K562 (cell line): ENCODE data around the gene SPHK2. TPM values are rescaled to one million over a fixed set of nuclear protein-coding genes. Genes with fewer than 3 reads are reported as not detected.

Experiments
- BMI1 ChIP-seq: fragments of 150-350 bp; IDR thresholded peaks from 2 replicates; pipeline ENCODE4 v1.6.1; 2014; ENCODE audit warnings: low read length
- ELF1 ChIP-seq: fragments of 200-800 bp; sonication (Bioruptor generic); IDR thresholded peaks from 2 replicates; pipeline ENCODE4 v1.6.1; 2016; ENCODE audit warnings: missing genetic modification characterization, missing compliant biosample characterization
- FIP1L1 ChIP-seq: fragments of 200-400 bp; formaldehyde crosslinking; IDR thresholded peaks from 2 replicates; pipeline ENCODE4 v1.6.1; 2018; ENCODE audit warnings: mild to moderate bottlenecking, low read depth, low read length; ENCODE audit not compliant: poor library complexity, severe bottlenecking
- HMGN3 ChIP-seq: IDR thresholded peaks from 2 replicates; pipeline ENCODE4 v1.6.1; 2011; ENCODE audit warnings: borderline replicate concordance, low read depth, mild to moderate bottlenecking, mixed read lengths, low read length; ENCODE audit not compliant: insufficient read length; ENCODE audit errors: extremely low read depth
- JUN ChIP-seq, 2 experiments: sonication (generic) in 1 of 2; formaldehyde crosslinking in 1 of 2; IDR thresholded peaks; 2 replicates each; pipeline versions ENCODE4 v1.6.1 to v1.8.0; 2012 to 2022; ENCODE audit warnings: borderline replicate concordance in 2 of 2, mild to moderate bottlenecking in 2 of 2, improper control_type of control experiment in 1 of 2, low read depth in 1 of 2, low read length in 1 of 2, missing genetic modification reagents in 1 of 2
- KLF10 ChIP-seq: fragments of 250-450 bp; sonication (Bioruptor Pico); IDR thresholded peaks from 2 replicates; pipeline ENCODE4 v1.6.1; 2021; ENCODE audit warnings: matching md5 sums
- MLX ChIP-seq, 2 experiments: fragments of 450-650 bp in 1 of 2; sonication (generic) in 1 of 2; formaldehyde crosslinking; conservative IDR thresholded peaks; 2 replicates each; pipeline versions ENCODE4 v1.4.0 to v1.8.1; 2020 to 2022; ENCODE audit warnings: mild to moderate bottlenecking in 1 of 2, missing genetic modification reagents in 1 of 2
- NFE2L1 ChIP-seq: fragments of 450-650 bp; IDR thresholded peaks from 2 replicates; pipeline ENCODE4 v1.6.1; 2016; ENCODE audit warnings: missing genetic modification characterization, low read depth, mild to moderate bottlenecking, missing compliant biosample characterization, moderate library complexity, borderline replicate concordance
- NONO ChIP-seq, 2 experiments: fragments of 200-400 bp in 1 of 2; fragments of 450-650 bp in 1 of 2; formaldehyde crosslinking in 1 of 2; IDR thresholded peaks; 2 replicates each; pipeline ENCODE4 v1.6.1; 2017; ENCODE audit warnings: low read depth in 2 of 2, mild to moderate bottlenecking in 2 of 2, moderate library complexity in 2 of 2, low read length in 1 of 2
- PHF20 ChIP-seq: fragments of 450-650 bp; IDR thresholded peaks from 2 replicates; pipeline ENCODE4 v1.6.1; 2018; ENCODE audit not compliant: partially characterized antibody
- RBM39 ChIP-seq: fragments of 200-400 bp; formaldehyde crosslinking; optimal IDR thresholded peaks from 2 replicates; pipeline ENCODE3; 2018; ENCODE audit warnings: low read depth, low read length
- SIN3A ChIP-seq, 2 experiments: fragments of 150-350 bp in 1 of 2; IDR thresholded peaks; 2 replicates each; pipeline ENCODE4 v1.6.1; 2011 to 2016; ENCODE audit warnings: borderline replicate concordance in 2 of 2, low read depth in 2 of 2, low read length in 2 of 2, mild to moderate bottlenecking in 2 of 2, moderate library complexity in 2 of 2; ENCODE audit not compliant: control insufficient read depth in 1 of 2
- SNAPC5 ChIP-seq: fragments of 250-450 bp; sonication (Bioruptor Pico); IDR thresholded peaks from 2 replicates; pipeline ENCODE4 v1.8.0; 2021; ENCODE audit warnings: moderate library complexity, mild to moderate bottlenecking, inconsistent platforms
- TAF15 ChIP-seq: fragments of 200-400 bp; formaldehyde crosslinking; IDR thresholded peaks from 2 replicates; pipeline ENCODE4 v1.6.1; 2017; ENCODE audit warnings: mild to moderate bottlenecking, low read depth, low read length, moderate library complexity
- TRIM24 ChIP-seq, 2 experiments: fragments of 450-650 bp; IDR thresholded peaks; 2 replicates each; pipeline ENCODE4 v1.6.1; 2016
- ZNF124 ChIP-seq: sonication (generic); formaldehyde crosslinking; IDR thresholded peaks from 2 replicates; pipeline ENCODE4 v1.8.1; 2022; ENCODE audit warnings: missing genetic modification reagents
- ZNF165 ChIP-seq: fragments of 250-450 bp; sonication (Bioruptor Pico); IDR thresholded peaks from 2 replicates; pipeline ENCODE4 v1.4.0; 2020; ENCODE audit warnings: borderline replicate concordance
- ZNF232 ChIP-seq: sonication (generic); formaldehyde crosslinking; IDR thresholded peaks from 2 replicates; pipeline ENCODE4 v1.8.0; 2022; ENCODE audit warnings: mild to moderate bottlenecking, missing genetic modification reagents
- polyA plus RNA-seq, 8 experiments: library from polyadenylated mRNA; depleted of rRNA in 4 of 8; stranded (reverse) in 5 of 8; unstranded in 3 of 8; fragments of >200 nt; fragmentation: Nextera tagmentation in 2 of 8; fragmentation: Illumina TruSeq in 1 of 8; extraction: Ambion mirVana in 2 of 8; extraction: Trizol in 1 of 8; gene quantifications; 2 replicates each; pipeline versions ENCODE4 v1.2.1 to v1.2.3, GENCODE V29; 2011 to 2014; ENCODE audit warnings: inconsistent platforms in 1 of 8, missing spikeins in 1 of 8
- total RNA-seq, 7 experiments: library from RNA; depleted of rRNA in 6 of 7; stranded (reverse); fragments of >200 nt in 6 of 7; fragmentation: Illumina TruSeq in 2 of 7; extraction: Trizol in 2 of 7; gene quantifications; 2 replicates each; pipeline versions ENCODE4 v1.2.1 to v1.2.3, GENCODE V29; 2011 to 2021; ENCODE audit warnings: low replicate concordance in 1 of 7
- TF ChIP-seq, protein P1 (sequence below): IDR thresholded peaks from 2 replicates; pipeline ENCODE4 v1.6.1; 2016; ENCODE audit warnings: missing genetic modification characterization, missing compliant biosample characterization
- TF ChIP-seq, protein P2 (sequence below): fragments of 450-650 bp; IDR thresholded peaks from 2 replicates; pipeline ENCODE4 v1.6.1; 2017; ENCODE audit warnings: antibody characterized with exemption, mild to moderate bottlenecking

Gene SPHK2
- total and polyA plus RNA-seq, 9 of the 15 experiments (the other 6 are each of a cell fraction or from before 2014, with no cell fraction given) = 0.10 to 15.2 (median 2.9) TPM

- TF ChIP-seq, protein P1, sequence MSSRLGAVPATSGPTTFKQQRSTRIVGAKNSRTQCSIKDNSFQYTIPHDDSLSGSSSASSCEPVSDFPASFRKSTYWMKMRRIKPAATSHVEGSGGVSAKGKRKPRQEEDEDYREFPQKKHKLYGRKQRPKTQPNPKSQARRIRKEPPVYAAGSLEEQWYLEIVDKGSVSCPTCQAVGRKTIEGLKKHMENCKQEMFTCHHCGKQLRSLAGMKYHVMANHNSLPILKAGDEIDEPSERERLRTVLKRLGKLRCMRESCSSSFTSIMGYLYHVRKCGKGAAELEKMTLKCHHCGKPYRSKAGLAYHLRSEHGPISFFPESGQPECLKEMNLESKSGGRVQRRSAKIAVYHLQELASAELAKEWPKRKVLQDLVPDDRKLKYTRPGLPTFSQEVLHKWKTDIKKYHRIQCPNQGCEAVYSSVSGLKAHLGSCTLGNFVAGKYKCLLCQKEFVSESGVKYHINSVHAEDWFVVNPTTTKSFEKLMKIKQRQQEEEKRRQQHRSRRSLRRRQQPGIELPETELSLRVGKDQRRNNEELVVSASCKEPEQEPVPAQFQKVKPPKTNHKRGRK (tag) = no peak
- TF ChIP-seq HMGN3 = no peak
- no peak for TF ChIP-seq RBM39
- no peak; a peak in 2 of 4 replicates for TF ChIP-seq TRIM24 (IDR thresholded peaks at IDR 0.05)
- no peak for TF ChIP-seq BMI1
- no peak for TF ChIP-seq SNAPC5
- TF ChIP-seq ZNF165 (CRISPR knock-in tag) = no peak
- TF ChIP-seq TAF15 = no peak
- no peak for TF ChIP-seq ELF1 (tag)
- TF ChIP-seq, protein P2, sequence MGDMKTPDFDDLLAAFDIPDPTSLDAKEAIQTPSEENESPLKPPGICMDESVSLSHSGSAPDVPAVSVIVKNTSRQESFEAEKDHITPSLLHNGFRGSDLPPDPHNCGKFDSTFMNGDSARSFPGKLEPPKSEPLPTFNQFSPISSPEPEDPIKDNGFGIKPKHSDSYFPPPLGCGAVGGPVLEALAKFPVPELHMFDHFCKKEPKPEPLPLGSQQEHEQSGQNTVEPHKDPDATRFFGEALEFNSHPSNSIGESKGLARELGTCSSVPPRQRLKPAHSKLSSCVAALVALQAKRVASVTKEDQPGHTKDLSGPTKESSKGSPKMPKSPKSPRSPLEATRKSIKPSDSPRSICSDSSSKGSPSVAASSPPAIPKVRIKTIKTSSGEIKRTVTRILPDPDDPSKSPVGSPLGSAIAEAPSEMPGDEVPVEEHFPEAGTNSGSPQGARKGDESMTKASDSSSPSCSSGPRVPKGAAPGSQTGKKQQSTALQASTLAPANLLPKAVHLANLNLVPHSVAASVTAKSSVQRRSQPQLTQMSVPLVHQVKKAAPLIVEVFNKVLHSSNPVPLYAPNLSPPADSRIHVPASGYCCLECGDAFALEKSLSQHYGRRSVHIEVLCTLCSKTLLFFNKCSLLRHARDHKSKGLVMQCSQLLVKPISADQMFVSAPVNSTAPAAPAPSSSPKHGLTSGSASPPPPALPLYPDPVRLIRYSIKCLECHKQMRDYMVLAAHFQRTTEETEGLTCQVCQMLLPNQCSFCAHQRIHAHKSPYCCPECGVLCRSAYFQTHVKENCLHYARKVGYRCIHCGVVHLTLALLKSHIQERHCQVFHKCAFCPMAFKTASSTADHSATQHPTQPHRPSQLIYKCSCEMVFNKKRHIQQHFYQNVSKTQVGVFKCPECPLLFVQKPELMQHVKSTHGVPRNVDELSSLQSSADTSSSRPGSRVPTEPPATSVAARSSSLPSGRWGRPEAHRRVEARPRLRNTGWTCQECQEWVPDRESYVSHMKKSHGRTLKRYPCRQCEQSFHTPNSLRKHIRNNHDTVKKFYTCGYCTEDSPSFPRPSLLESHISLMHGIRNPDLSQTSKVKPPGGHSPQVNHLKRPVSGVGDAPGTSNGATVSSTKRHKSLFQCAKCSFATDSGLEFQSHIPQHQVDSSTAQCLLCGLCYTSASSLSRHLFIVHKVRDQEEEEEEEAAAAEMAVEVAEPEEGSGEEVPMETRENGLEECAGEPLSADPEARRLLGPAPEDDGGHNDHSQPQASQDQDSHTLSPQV = peak; percentile 90
- TF ChIP-seq KLF10 (CRISPR knock-in tag) = no peak
- TF ChIP-seq NFE2L1 (tag) = no peak
- TF ChIP-seq SIN3A (IDR thresholded peaks at IDR 0.05; ENCODE audit: borderline replicate concordance in 2 of 2, control insufficient read depth in 1 of 2, low read depth in 2 of 2, low read length in 2 of 2) = peak in 1 of 2 experiments; percentile 38; a peak in 1 of 4 replicates
- no peak for TF ChIP-seq ZNF124 (CRISPR knock-in tag)
- no peak for TF ChIP-seq FIP1L1
- TF ChIP-seq NONO (IDR thresholded peaks at IDR 0.05; ENCODE audit: low read depth in 2 of 2, low read length in 1 of 2) = peak in 1 of 2 experiments; percentile 16; a peak in 1 of 4 replicates
- TF ChIP-seq JUN (IDR thresholded peaks at IDR 0.05; ENCODE audit: borderline replicate concordance, low read depth, low read length) = no peak
- TF ChIP-seq JUN (CRISPR knock-in tag; IDR thresholded peaks at IDR 0.05; ENCODE audit: borderline replicate concordance) = no peak
- no peak for TF ChIP-seq MLX (CRISPR knock-in tag; conservative IDR thresholded peaks at IDR 0.05)
- no peak for TF ChIP-seq ZNF232 (CRISPR knock-in tag)
- TF ChIP-seq PHF20 = no peak
Observed at GRCh38 chr19:48633148-48634035, 14.1 kb downstream of the SPHK2 start (continued).
